Measurements from ENCODE around the gene SLCO3A1.

Gene SLCO3A1

GRCh38 chr15:91833056-91833455 is 20.5 kb upstream of the SLCO3A1 start:
- H3K4me2 ChIP-seq (ENCODE audit: low read depth, low read length, poor library complexity, severe bottlenecking), result no peak overlapping the region
- no peaks in the 10 kb centered on the region for H3K9me2 ChIP-seq (replicated peaks; ENCODE audit: low read depth, low read length)
- H3K4me1 ChIP-seq (ENCODE audit: insufficient read depth, low read length, poor library complexity, severe bottlenecking), result no peaks in the 10 kb centered on the region
- no peak for TF ChIP-seq EZH2phosphoT487 (IDR thresholded peaks at IDR 0.05; ENCODE audit: borderline replicate concordance)
- TF ChIP-seq CTCF (conservative IDR thresholded peaks at IDR 0.05; ENCODE audit: low read length), result no peak
- no peak overlapping the region for H3K9ac ChIP-seq (ENCODE audit: low read depth, low read length, poor library complexity, severe bottlenecking)
- no peak overlapping the region for H2AFZ ChIP-seq (ENCODE audit: low read length)
- H3K9me3 ChIP-seq (ENCODE audit: insufficient read depth, low read depth, low read length), result no peaks in the 10 kb centered on the region
- no peaks in the 10 kb centered on the region for H3K36me3 ChIP-seq (ENCODE audit: insufficient read depth, low read length)
- no peak overlapping the region for H3K4me3 ChIP-seq (ENCODE audit: low read length, poor library complexity, severe bottlenecking)
- no peaks in the 10 kb centered on the region for H3K27me3 ChIP-seq (ENCODE audit: insufficient read depth, low read length, poor library complexity, severe bottlenecking)
- no peaks in the 10 kb centered on the region for H4K20me1 ChIP-seq (ENCODE audit: insufficient read depth, low read length, poor library complexity, severe bottlenecking)
- H3K79me2 ChIP-seq (ENCODE audit: insufficient read depth, low read length), result no peaks in the 10 kb centered on the region
- no peaks in the 10 kb centered on the region for H3F3A ChIP-seq (ENCODE audit: low read depth)

GRCh38 chr15:91839867-91840266 is 13.6 kb upstream of the SLCO3A1 start:
- Histone ChIP-seq H2AFZ (ENCODE audit: low read length) (no peak overlapping the region), H3K36me3 (ENCODE audit: insufficient read depth, low read length) (no peaks in the 10 kb centered on the region), H4K20me1 (ENCODE audit: insufficient read depth, low read length, poor library complexity, severe bottlenecking) (no peaks in the 10 kb centered on the region), H3K9me3 (ENCODE audit: insufficient read depth, low read depth, low read length) (no peaks in the 10 kb centered on the region), H3K4me2 (ENCODE audit: low read depth, low read length, poor library complexity, severe bottlenecking) (no peak overlapping the region), H3K4me3 (ENCODE audit: low read length, poor library complexity, severe bottlenecking) (no peak overlapping the region), H3K79me2 (ENCODE audit: insufficient read depth, low read length) (no peaks in the 10 kb centered on the region), H3K9ac (ENCODE audit: low read depth, low read length, poor library complexity, severe bottlenecking) (no peak overlapping the region), H3K27me3 (ENCODE audit: insufficient read depth, low read length, poor library complexity, severe bottlenecking) (peaks cover 3% of the 10 kb centered on the region), H3K4me1 (ENCODE audit: insufficient read depth, low read length, poor library complexity, severe bottlenecking) (no peaks in the 10 kb centered on the region), H3K9me2 (replicated peaks; ENCODE audit: low read depth, low read length) (no peaks in the 10 kb centered on the region), H3F3A (ENCODE audit: low read depth) (no peaks in the 10 kb centered on the region)
- no peak for TF ChIP-seq EZH2phosphoT487 (IDR thresholded peaks at IDR 0.05; ENCODE audit: borderline replicate concordance)
- no peak for TF ChIP-seq CTCF (conservative IDR thresholded peaks at IDR 0.05; ENCODE audit: low read length)

GRCh38 chr15:91841861-91842260 is 11.6 kb upstream of the SLCO3A1 start:
- Histone ChIP-seq H3K4me3 (ENCODE audit: low read length, poor library complexity, severe bottlenecking) (no peak overlapping the region), H3K4me1 (ENCODE audit: insufficient read depth, low read length, poor library complexity, severe bottlenecking) (no peaks in the 10 kb centered on the region), H3K4me2 (ENCODE audit: low read depth, low read length, poor library complexity, severe bottlenecking) (no peak overlapping the region), H3K9me2 (replicated peaks; ENCODE audit: low read depth, low read length) (no peaks in the 10 kb centered on the region), H3K9me3 (ENCODE audit: insufficient read depth, low read depth, low read length) (no peaks in the 10 kb centered on the region), H4K20me1 (ENCODE audit: insufficient read depth, low read length, poor library complexity, severe bottlenecking) (no peaks in the 10 kb centered on the region), H3K79me2 (ENCODE audit: insufficient read depth, low read length) (no peaks in the 10 kb centered on the region), H2AFZ (ENCODE audit: low read length) (no peak overlapping the region), H3K27me3 (ENCODE audit: insufficient read depth, low read length, poor library complexity, severe bottlenecking) (peaks cover 3% of the 10 kb centered on the region), H3F3A (ENCODE audit: low read depth) (no peaks in the 10 kb centered on the region), H3K9ac (ENCODE audit: low read depth, low read length, poor library complexity, severe bottlenecking) (no peak overlapping the region), H3K36me3 (ENCODE audit: insufficient read depth, low read length) (no peaks in the 10 kb centered on the region)
- TF ChIP-seq CTCF (conservative IDR thresholded peaks at IDR 0.05; ENCODE audit: low read length) (no peak), EZH2phosphoT487 (IDR thresholded peaks at IDR 0.05; ENCODE audit: borderline replicate concordance) (no peak)

All from Loucy (cell line).